ENCODE measurements around the gene HYI.

The HYI gene

GRCh38 chr1:43439781-43440180 lies 13.9 kb downstream of the HYI start:
- H3K4me3 ChIP-seq (ENCODE audit: low read length) = no peak overlapping the region
- DNase-seq (ENCODE audit: low read depth) = no peak
- no peak for TF ChIP-seq CTCF (conservative IDR thresholded peaks at IDR 0.05; ENCODE audit: low read length)

DNA sequence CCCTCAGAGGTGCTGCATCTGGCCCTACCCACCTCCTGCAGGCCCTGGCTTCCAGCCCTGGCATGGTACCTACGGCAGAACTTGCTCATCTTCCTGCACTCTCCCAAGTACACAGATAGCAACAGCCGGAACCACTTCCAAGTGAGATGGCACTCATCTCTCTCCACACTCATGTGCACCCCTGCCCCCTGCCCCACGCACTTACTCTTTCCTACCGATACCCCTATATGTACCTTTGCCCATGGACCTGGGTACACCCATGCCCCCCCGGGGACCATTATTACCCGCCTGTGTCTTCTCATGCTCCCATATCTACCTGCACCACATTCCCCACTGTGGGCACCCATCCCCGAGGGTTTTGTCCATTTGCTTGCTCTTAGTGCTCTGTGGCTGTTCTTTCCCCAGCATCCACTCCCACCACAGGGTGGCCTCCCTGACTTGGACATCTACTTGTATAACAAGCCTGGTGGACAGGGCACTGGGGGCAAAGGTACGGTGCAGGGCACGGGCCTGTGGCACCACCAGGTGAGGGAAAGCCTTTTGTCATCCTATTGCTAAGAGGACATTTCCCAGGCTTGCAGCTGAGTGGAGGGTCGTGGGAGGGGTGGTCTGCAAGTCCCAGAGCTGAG lies 14.7 kb downstream of the HYI start:
- TF ChIP-seq CTCF (conservative IDR thresholded peaks at IDR 0.05; ENCODE audit: low read length) = no peak
- DNase-seq (ENCODE audit: low read depth) = no peak
- no peak overlapping the region for H3K4me3 ChIP-seq (ENCODE audit: low read length)

- H3K4me3 ChIP-seq (ENCODE audit: low read length) = no peak overlapping the region
- TF ChIP-seq CTCF (conservative IDR thresholded peaks at IDR 0.05; ENCODE audit: low read length) = no peak
- no peak for DNase-seq (ENCODE audit: low read depth)
Observed at GRCh38 chr1:43438576-43438952, 15.2 kb downstream of the HYI start.

DNA sequence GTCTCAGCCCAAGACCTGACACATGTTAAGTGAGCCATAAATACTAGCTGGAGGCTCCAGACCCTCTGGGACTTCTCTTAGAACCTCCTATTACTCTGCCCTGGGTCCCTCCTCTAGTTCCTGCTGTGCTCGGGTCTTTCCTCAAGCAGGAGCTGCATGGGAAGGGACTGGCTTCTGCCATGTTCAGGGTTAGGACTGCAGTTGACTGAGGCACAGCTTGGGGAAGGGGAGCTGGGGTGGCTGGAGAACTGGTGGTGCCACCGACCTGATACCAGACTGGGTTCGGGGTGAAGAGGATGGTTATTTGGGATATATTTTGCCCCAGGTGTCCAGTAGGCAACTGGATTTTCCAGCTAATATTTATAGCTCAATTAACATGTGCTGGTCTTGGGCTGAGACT lies 15.7 kb downstream of the HYI start:
- TF ChIP-seq CTCF (conservative IDR thresholded peaks at IDR 0.05; ENCODE audit: low read length) = no peak
- no peak for DNase-seq (ENCODE audit: low read depth)

GRCh38 chr1:43437031-43437973 lies 16.4 kb downstream of the HYI start:
- no peak overlapping the region for H3K4me3 ChIP-seq (ENCODE audit: low read length)
- TF ChIP-seq CTCF (conservative IDR thresholded peaks at IDR 0.05; ENCODE audit: low read length) = no peak
- DNase-seq (ENCODE audit: low read depth) = no peak

More for the DNA sequence above, 15.7 kb downstream of the HYI start:
- H3K4me3 ChIP-seq (ENCODE audit: low read length) = no peak overlapping the region

- no peak overlapping the region for H3K4me3 ChIP-seq (ENCODE audit: low read length)
- TF ChIP-seq CTCF (conservative IDR thresholded peaks at IDR 0.05; ENCODE audit: low read length) = no peak
- no peak for DNase-seq (ENCODE audit: low read depth)
Observed at GRCh38 chr1:43436371-43436770, 17.4 kb downstream of the HYI start.

Measured in AG10803 (cell line).